Transverse colon (tissue), 4 donors: ENCODE measurements around the gene PDSS1. TPM values are rescaled to one million over a fixed set of nuclear protein-coding genes. Genes with fewer than 3 reads are reported as not detected.

Experiments
- DNase-seq: peaks from one replicate; pipeline ENCODE4 v3.0.0-alpha.2; 2019
- H3K27ac ChIP-seq, 4 donors: fragments of 200-600 bp; sonication (generic); 2 replicates each; pipeline ENCODE4 v1.5.1; 2016 to 2018; ENCODE audit warnings: inconsistent platforms in 4 of 4
- H3K27me3 ChIP-seq: fragments of 200-600 bp; sonication (generic); 2 replicates; pipeline ENCODE4 v1.5.1; 2017; ENCODE audit warnings: inconsistent platforms
- H3K36me3 ChIP-seq, 4 donors: fragments of 200-600 bp; sonication (generic); 2 replicates each; pipeline ENCODE4 v1.5.1; 2017 to 2019; ENCODE audit warnings: inconsistent platforms in 4 of 4
- H3K4me1 ChIP-seq, 4 donors: fragments of 200-600 bp; sonication (generic); 2 replicates each; pipeline ENCODE4 v1.5.1; 2017 to 2020; ENCODE audit warnings: inconsistent platforms in 4 of 4
- H3K4me3 ChIP-seq, 4 donors: fragments of 200-600 bp; sonication (generic); 1 replicate in 1 of 4; 2 replicates in 3 of 4; pipeline versions ENCODE4 v1.5.1 to v1.6.1; 2017 to 2019; ENCODE audit warnings: inconsistent platforms in 4 of 4
- H3K9me3 ChIP-seq, 2 donors: fragments of 200-600 bp; sonication (generic); 2 replicates each; pipeline ENCODE4 v1.5.1; 2017 to 2019; ENCODE audit warnings: inconsistent platforms in 2 of 2
- EP300 ChIP-seq: sonication (generic); formaldehyde crosslinking; IDR thresholded peaks from one replicate; pipeline ENCODE4 v1.6.1; 2017; ENCODE audit warnings: antibody characterized with exemption, low read depth
- POLR2A ChIP-seq: fragments of 450-650 bp; IDR thresholded peaks from one replicate; pipeline ENCODE4 v1.6.1; 2016; ENCODE audit warnings: antibody characterized with exemption, mild to moderate bottlenecking, moderate library complexity
- POLR2AphosphoS5 ChIP-seq, 3 donors: sonication (generic); formaldehyde crosslinking; IDR thresholded peaks; one replicate each; pipeline ENCODE4 v1.6.1; 2016; ENCODE audit warnings: antibody characterized with exemption in 3 of 3
- WGBS, 2 donors: methylation state at CpG; one replicate each; pipeline ENCODE4 v1.1.5; 2018; ENCODE audit warnings: low coverage in 1 of 2; 5-methylcytosine and 5-hydroxymethylcytosine counted together
- in situ Hi-C, 4 donors: fragments of 200-750 bp; cut with MboI; loops; one replicate each; pipeline versions ENCODE4 v1.15.0 to v1.15.1; 2017; ENCODE audit warnings: low sequenced_read_pairs in 3 of 4, low pct_ligation_motif_present in 1 of 4, low pct_unique_long_range_greater_than_20kb in 1 of 4
- intact Hi-C: fragments of 100-400 bp; cut with DNase I; formaldehyde crosslinking; loops from one replicate; pipeline ENCODE4 v1.15.1; 2023; ENCODE audit warnings: low total_unique reads
- total RNA-seq, 4 donors: library from RNA; depleted of rRNA; stranded (reverse); fragments of >200 nt; gene quantifications; one replicate each; pipeline ENCODE4 v1.1.0, GENCODE V29; 2016
- TF ChIP-seq, protein P1 (sequence below), 5 experiments: fragments of 200-600 bp in 3 of 5; fragments of 450-650 bp in 2 of 5; sonication (generic) in 3 of 5; IDR thresholded peaks; 1 replicate in 2 of 5; 2 replicates in 3 of 5; pipeline ENCODE4 v1.5.1; 2016 to 2017; ENCODE audit warnings: antibody characterized with exemption in 5 of 5, inconsistent platforms in 3 of 5, mild to moderate bottlenecking in 2 of 5, moderate library complexity in 1 of 5

PDSS1 gene
- total RNA-seq, 4 donors from 2014 or later = 13.1 to 66.7 (median 23.8) TPM

DNA sequence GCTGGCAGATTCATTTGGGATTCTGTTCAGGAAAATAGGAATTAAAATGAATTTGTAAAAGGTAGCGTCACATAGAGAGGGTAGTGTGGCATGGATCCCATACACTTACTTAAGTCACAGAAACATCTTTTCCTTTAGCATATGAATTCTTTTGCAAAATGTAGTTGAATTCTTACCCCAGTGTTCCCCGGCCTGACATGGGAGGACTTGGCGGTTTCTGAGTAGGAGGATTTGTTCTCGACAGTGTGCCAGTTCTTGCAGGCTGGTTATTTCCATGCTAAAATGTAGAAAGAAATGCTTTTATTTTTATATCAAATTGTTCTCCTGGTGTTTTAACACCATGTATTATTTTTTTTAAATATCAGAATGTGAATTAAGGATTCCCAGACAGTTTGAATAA, 72.6 kb downstream of the PDSS1 start:
- TF ChIP-seq, protein P1, sequence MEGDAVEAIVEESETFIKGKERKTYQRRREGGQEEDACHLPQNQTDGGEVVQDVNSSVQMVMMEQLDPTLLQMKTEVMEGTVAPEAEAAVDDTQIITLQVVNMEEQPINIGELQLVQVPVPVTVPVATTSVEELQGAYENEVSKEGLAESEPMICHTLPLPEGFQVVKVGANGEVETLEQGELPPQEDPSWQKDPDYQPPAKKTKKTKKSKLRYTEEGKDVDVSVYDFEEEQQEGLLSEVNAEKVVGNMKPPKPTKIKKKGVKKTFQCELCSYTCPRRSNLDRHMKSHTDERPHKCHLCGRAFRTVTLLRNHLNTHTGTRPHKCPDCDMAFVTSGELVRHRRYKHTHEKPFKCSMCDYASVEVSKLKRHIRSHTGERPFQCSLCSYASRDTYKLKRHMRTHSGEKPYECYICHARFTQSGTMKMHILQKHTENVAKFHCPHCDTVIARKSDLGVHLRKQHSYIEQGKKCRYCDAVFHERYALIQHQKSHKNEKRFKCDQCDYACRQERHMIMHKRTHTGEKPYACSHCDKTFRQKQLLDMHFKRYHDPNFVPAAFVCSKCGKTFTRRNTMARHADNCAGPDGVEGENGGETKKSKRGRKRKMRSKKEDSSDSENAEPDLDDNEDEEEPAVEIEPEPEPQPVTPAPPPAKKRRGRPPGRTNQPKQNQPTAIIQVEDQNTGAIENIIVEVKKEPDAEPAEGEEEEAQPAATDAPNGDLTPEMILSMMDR (IDR thresholded peaks at IDR 0.05) = no peak
- TF ChIP-seq POLR2AphosphoS5 (IDR thresholded peaks at IDR 0.05) (no peak), POLR2A (no peak), EP300 (no peak)
- Histone ChIP-seq H3K27ac (no peak overlapping the region), H3K4me1 (no peaks in the 10 kb centered on the region), H3K36me3 (peaks cover 0 to 2% (median 0%) of the 10 kb centered on the region in 4 donors), H3K27me3 (no peaks in the 10 kb centered on the region), H3K4me3 (no peak overlapping the region), H3K9me3 (no peaks in the 10 kb centered on the region)
- intact Hi-C loops (no loop called here), in situ Hi-C loops (no loop called here)
- no peak for DNase-seq
- 97% methylated on average over 4 of the region's 4 CpGs for WGBS, 2 donors

GRCh38 chr10:26773633-26774032, 76.1 kb downstream of the PDSS1 start:
- in situ Hi-C loops (no loop called here), intact Hi-C loops (no loop called here)
- DNase-seq = no peak
- TF ChIP-seq POLR2A (no peak), EP300 (no peak), POLR2AphosphoS5 (IDR thresholded peaks at IDR 0.05) (no peak)
- TF ChIP-seq, protein P1 (IDR thresholded peaks at IDR 0.05) = no peak
- Histone ChIP-seq H3K4me3 (no peak overlapping the region), H3K4me1 (peaks cover 0 to 3% (median 0%) of the 10 kb centered on the region in 4 donors), H3K9me3 (no peaks in the 10 kb centered on the region), H3K27ac (no peak overlapping the region), H3K27me3 (no peaks in the 10 kb centered on the region), H3K36me3 (no peaks in the 10 kb centered on the region)
- WGBS, 2 donors = 72 to 80% methylated on average over 2 of the region's 2 CpGs

- H3K36me3 ChIP-seq = no peaks in the 10 kb centered on the region
- H3K27ac ChIP-seq = no peak overlapping the region
- no peak overlapping the region for H3K4me3 ChIP-seq
- DNase-seq = no peak
- peaks cover 6 to 30% (median 19%) of the 10 kb centered on the region in 4 donors for H3K4me1 ChIP-seq
- intact Hi-C loops = no loop called here
- H3K9me3 ChIP-seq = no peaks in the 10 kb centered on the region
- in situ Hi-C loops = no loop called here
- no peaks in the 10 kb centered on the region for H3K27me3 ChIP-seq
- WGBS, 2 donors = 97 to 100% methylated on average over 1 of the region's 1 CpG
- TF ChIP-seq EP300 = no peak
- TF ChIP-seq, protein P1 (IDR thresholded peaks at IDR 0.05) = no peak
- TF ChIP-seq POLR2AphosphoS5 (IDR thresholded peaks at IDR 0.05) = no peak
- TF ChIP-seq POLR2A = no peak
These were observed 78.8 kb downstream of the PDSS1 start for GRCh38 chr10:26776258-26776657.

DNA sequence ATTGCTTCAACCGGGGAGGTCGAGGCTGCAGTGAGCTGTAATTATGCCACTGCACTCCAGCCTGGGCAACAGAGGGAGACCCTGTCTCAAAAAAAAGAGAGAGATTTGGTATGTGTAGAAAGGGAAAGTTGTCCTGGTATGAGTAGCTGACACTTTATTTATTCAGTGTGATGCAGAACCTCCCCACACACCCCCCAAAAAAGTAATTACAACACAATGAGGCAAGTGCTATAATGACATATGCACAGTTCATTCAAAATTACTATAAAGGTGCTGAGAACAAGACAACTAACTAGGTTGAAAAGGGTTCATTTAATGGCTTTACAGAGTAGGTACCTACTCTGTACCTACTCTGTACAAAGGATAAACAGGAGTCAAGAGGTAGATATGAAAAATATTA, 80.2 kb downstream of the PDSS1 start:
- in situ Hi-C loops (no loop called here), intact Hi-C loops (no loop called here)
- DNase-seq = no peak
- 90 to 97% methylated on average over 2 of the region's 2 CpGs for WGBS, 2 donors
- Histone ChIP-seq H3K27ac (no peak overlapping the region), H3K9me3 (no peaks in the 10 kb centered on the region), H3K4me1 (peaks cover 13 to 41% (median 28%) of the 10 kb centered on the region in 4 donors), H3K4me3 (no peak overlapping the region), H3K27me3 (no peaks in the 10 kb centered on the region), H3K36me3 (no peaks in the 10 kb centered on the region)
- TF ChIP-seq POLR2A (no peak), EP300 (no peak), POLR2AphosphoS5 (IDR thresholded peaks at IDR 0.05) (no peak)
- TF ChIP-seq, protein P1 (IDR thresholded peaks at IDR 0.05) = no peak
